ENCODE results near the gene EBNA1BP2. TPM values are rescaled to one million over a fixed set of nuclear protein-coding genes. Genes with fewer than 3 reads are reported as not detected.

Gene EBNA1BP2
- total and polyA plus RNA-seq, 11 donors: 22.8 to 166 (median 29.2) TPM

- intact Hi-C loops (cut with DNase I): no loop called here
- WGBS, 4 donors: 69 to 78% (median 74%) methylated on average over 8 of the region's 8 CpGs
These were observed 27.1 kb upstream of the EBNA1BP2 start for GRCh38 chr1:43199093-43199726.

DNA sequence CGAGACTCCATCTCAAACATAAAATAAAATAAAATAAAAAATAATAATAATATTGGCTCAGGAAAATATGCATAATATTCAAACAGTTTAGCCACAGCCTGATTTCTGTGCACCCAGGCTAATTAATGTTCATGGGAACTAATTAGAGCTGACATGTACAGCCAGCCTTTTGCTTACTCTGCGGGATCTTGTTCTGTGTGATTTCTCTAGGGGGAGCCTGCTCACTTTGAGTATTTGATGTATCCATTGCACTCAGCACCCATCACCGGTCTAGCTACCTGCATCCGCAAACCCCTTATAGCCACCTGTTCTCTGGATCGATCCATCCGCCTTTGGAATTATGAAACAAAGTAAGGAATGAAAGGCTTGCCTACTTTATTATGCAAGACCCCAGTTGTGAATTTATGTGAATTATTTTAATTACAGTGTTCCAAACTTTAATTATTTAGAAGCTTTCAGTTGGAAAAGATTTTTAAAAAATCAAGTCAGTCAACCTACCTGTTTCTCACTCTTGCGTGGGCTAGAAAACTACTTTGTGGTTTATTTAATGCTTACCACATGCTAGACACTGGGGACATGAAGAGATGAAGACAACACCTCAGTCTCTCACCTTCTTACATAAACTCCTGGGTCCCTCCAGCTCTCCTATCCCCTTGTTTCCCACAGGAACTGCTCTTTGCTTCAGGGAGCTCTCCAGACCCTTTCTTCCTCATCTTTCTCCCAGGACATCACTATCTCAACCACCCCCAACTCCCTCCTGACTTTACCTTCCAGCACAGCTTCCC is 25.4 kb upstream of the EBNA1BP2 start:
- 85 to 88% (median 87%) methylated on average over 7 of the region's 7 CpGs for WGBS, 4 donors
- Histone ChIP-seq H3K9me3 (peaks cover 0 to 11% (median 3%) of the 10 kb centered on the region in 12 donors), H3K4me1 (no peaks in the 10 kb centered on the region), H3K27me3 (no peaks in the 10 kb centered on the region), H3K36me3 (no peaks in the 10 kb centered on the region), H3K27ac (no peak overlapping the region), H3K4me3 (no peak overlapping the region)
- DNase-seq (no peak), ATAC-seq (no peak)
- intact Hi-C loops (cut with DNase I): no loop called here
- no peak for TF ChIP-seq CTCF (IDR thresholded peaks at IDR 0.05)
- no peak for TF ChIP-seq POLR2A (IDR thresholded peaks at IDR 0.05)

More at GRCh38 chr1:43199093-43199726, 27.1 kb upstream of the EBNA1BP2 start:
- no peaks in the 10 kb centered on the region for H3K36me3 ChIP-seq
- DNase-seq: no peak
- peaks cover 0 to 21% (median 3%) of the 10 kb centered on the region in 12 donors for H3K9me3 ChIP-seq
- ATAC-seq: no peak
- TF ChIP-seq POLR2A (IDR thresholded peaks at IDR 0.05) (no peak), CTCF (IDR thresholded peaks at IDR 0.05) (no peak)
- H3K27ac ChIP-seq: no peak overlapping the region
- no peaks in the 10 kb centered on the region for H3K27me3 ChIP-seq
- H3K4me1 ChIP-seq: no peaks in the 10 kb centered on the region
- H3K4me3 ChIP-seq: no peak overlapping the region

DNA sequence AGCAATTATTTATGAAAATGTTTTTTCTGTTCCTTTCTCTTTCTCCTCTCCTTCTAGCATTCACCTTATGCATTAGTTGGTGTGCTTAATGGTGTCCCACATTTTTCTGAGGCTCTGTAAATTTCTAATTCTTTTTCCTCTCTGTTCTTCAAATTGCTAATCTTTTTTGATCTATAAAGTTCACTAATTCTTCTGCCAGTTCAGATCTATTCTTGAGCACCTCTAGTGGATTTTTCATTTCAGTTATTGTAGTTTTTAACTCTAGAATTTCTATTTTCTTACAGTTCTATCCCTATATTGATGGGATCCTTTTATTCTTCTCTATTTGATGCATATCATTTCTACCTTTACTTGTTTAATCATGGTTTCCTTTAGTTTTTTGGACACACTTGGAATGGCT is 22.4 kb upstream of the EBNA1BP2 start:
- no peak for TF ChIP-seq CTCF (IDR thresholded peaks at IDR 0.05)
- TF ChIP-seq POLR2A (IDR thresholded peaks at IDR 0.05): no peak
- intact Hi-C loops (cut with DNase I): no loop called here
- Histone ChIP-seq H3K36me3 (no peaks in the 10 kb centered on the region), H3K9me3 (peaks cover 0 to 27% (median 4%) of the 10 kb centered on the region in 12 donors), H3K27ac (no peak overlapping the region), H3K4me3 (no peak overlapping the region), H3K27me3 (no peaks in the 10 kb centered on the region), H3K4me1 (no peaks in the 10 kb centered on the region)
- DNase-seq (no peak), ATAC-seq (no peak)

DNA sequence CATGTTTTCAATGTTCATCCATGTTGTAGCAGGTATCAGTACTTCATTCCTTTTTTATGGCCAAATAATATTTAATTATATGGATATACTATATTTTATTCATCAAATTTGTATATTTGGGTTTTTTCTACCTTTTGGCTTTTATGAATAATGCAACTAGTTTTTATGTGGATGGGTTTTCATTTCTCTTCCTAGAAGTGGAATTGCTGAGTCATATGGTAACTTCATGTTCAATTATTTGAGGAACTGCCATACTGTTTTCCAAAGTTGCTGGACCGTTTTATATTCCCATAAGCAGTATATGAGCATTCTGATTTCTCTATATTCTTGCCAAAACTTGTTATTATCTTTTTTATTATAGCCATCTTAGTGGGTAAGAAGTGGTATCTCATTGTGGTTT is 16.0 kb upstream of the EBNA1BP2 start:
- H3K4me1 ChIP-seq: no peaks in the 10 kb centered on the region
- H3K4me3 ChIP-seq: no peak overlapping the region
- ATAC-seq: no peak
- no peaks in the 10 kb centered on the region for H3K36me3 ChIP-seq
- no peak for DNase-seq
- H3K27me3 ChIP-seq: no peaks in the 10 kb centered on the region
- H3K27ac ChIP-seq: no peak overlapping the region
- intact Hi-C loops (cut with DNase I): no loop called here
- 32 to 97% (median 65%) methylated on average over 1 of the region's 1 CpG for WGBS, 4 donors
- H3K9me3 ChIP-seq: peaks cover 0 to 17% (median 0%) of the 10 kb centered on the region in 12 donors
- TF ChIP-seq CTCF (IDR thresholded peaks at IDR 0.05): no peak
- TF ChIP-seq POLR2A (IDR thresholded peaks at IDR 0.05): no peak
